ENCODE data around the gene ADCY1.

- TF ChIP-seq POLR2A (IDR thresholded peaks at IDR 0.05) (no peak), CTCF (IDR thresholded peaks at IDR 0.05) (no peak)
Measured at GRCh38 chr7:45711161-45711490, 137.0 kb downstream of the ADCY1 start.

Measured in Peyer's patch (tissue), 4 donors.